Brain pericyte (primary cell): ENCODE measurements around the gene NWD2.
"Not testable (repeated sequence)": the region's sequence is repeated elsewhere in the genome, so short reads cannot be mapped to it uniquely, and the experiment has no call there.

ENCODE experiments used
- DNase-seq: peaks from one replicate; pipeline ENCODE4 v3.0.0-alpha.2; 2012; ENCODE audit warnings: low read depth, low spot score

Gene NWD2, protein sequence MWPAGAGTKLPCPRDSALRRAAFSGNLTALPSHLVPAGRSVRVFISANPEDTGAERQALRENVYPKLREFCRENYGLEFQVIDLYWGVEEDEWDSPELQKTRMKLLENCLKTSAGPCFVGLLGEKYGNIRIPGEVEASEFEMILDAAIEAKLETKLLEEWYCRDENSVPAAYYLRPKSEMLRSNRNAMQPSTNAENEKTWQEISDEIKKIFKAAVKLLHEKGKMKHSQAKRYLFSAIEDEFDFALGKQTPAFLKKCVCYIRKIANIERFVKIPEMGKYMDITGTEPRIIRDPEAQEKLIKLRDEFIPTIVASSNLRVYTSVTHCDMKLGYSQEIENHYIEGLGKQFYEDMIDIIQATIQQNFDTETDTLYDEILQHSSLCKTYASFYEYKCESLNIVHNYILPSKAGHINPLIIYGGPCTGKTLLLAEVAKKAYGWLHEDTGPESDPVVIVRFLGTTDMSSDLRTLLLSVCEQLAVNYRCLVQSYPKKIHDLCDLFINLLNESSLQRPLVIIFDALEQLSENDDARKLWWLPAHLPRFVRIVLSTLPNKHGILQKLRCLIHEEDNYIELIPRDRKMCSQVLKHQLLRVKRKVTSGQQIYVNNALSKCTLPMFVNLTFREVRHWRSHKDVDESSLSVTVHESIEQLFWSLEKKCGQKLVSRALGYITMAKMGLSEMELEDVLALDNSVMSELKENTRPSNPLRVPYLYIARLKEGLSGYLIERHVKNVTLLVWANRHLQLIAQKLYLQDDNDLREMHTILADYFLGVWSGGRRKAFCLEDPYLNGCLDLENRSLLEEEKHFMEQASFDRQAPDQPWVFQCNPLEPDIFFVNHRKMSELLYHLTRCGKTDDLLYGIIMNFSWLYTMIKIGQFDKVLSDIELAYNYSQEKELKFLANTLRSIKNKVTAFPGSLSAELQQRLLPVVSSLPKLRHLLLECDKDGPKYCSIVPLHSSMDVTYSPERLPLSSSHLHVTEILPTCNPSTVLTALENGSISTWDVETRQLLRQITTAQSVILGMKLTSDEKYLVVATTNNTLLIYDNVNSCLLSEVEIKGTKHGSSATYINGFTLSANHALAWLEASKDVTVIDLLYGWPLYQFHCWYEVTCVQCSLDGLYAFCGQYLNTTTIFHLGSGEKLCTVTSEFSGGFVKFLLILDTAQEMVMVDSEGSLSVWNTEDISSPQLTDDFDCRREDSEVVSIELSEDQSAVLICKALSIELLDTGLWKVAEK (N-terminal part only)

DNA sequence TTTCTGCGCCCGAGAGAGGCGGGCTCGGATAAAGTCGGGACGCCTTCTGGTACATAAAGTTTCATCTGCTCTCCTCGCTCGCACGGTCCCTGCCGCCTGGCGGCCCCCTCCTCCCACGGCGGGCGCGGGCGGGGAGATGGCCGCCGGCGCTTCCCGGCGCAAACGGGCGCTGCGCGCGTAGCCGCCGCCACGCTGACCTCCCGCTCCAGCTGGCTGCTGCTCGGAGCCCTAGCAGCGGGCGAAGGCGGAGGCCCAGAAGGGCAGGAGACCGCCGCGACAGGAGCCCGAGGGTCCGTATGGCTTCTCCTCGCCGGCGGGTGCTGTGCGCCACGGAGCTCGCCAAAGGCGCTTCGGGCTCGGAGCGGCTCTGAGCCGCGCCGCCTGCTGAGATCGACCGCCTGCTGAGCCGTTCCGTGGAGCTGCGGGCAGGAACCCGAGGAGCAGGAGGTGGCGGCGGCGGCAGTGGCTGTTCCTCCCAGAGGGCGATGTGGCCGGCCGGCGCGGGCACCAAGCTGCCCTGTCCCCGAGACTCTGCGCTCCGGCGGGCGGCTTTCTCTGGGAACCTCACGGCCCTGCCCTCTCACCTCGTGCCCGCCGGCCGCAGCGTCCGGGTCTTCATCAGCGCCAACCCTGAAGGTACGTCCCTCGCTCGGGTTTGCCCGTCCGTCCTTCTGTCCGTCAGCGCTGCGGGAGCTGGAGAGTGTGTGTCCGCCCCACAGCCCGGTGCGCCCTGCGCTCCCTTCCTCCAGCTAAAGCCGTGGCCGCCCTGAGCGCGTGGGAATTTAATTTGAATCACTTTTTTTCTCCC is at the start of gene NWD2:
Gene NWD2 (plus strand): TSS at position 161 of the 808 bp plus-strand sequence. CDS start 325 bp downstream, at position 486.
- no peak for DNase-seq

DNA sequence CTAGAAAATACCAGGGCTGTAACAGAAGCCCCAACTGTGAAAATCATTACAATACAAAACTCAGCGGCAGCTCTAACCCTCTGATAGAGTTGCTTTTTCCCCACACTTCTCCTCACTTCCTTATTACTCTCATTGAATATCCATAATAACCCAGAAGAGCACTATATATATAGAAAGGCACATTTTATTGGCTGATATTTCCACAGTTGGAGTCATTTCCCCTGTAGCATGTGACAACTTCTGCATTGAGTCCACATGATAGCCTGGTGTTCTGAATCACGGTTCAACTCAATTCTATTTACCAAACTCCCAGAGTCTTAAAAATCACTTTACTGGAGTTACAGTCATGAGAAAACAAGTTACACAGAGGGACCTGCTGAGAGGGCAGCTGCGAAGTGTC is 46.6 kb upstream of the NWD2 start:
- DNase-seq: no peak

GRCh38 chr4:37204740-37205139 is 39.8 kb upstream of the NWD2 start:
- not testable (repeated sequence) for DNase-seq

- no peak for DNase-seq
Observed at GRCh38 chr4:37216209-37216608, 28.3 kb upstream of the NWD2 start.

DNA sequence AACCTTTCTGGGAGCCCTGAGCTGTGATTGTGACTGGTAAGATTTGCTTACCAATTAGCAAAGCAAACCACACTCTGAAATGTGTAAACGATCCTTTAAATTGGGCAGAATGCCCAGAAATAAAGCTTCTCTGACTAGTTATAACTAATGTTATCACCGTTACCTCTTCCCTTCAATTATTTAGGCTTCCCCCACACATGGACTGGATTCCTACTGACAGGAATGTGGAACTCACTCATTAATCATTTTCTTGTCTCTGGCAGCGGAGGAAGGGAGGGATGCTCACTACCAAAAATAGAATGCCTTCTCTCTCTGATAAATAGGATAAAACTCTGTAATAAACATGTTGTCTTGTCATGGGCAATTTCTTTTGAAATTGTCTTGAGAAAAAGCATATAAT is 25.3 kb upstream of the NWD2 start:
- DNase-seq: no peak

GRCh38 chr4:37219990-37220389 is 24.6 kb upstream of the NWD2 start:
- DNase-seq: no peak

DNA sequence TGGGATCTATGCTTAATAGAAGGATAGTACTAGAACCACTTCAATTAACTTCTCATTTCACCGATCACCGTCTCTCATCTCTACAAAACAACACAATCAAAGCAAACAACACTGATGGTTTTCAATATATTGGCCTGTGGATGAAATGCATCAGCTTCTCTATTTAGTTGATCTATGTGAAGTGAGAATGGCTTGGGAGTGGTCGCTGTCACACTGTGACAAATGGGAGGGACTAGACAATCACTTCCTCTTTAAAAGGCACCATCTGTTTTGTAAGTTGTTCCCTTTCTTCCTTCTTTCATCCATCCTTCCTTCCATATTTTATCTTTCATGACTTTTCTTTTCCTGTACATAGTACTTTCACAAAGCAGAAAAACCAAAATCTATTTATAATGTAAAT is 23.9 kb upstream of the NWD2 start:
- DNase-seq: no peak

DNA sequence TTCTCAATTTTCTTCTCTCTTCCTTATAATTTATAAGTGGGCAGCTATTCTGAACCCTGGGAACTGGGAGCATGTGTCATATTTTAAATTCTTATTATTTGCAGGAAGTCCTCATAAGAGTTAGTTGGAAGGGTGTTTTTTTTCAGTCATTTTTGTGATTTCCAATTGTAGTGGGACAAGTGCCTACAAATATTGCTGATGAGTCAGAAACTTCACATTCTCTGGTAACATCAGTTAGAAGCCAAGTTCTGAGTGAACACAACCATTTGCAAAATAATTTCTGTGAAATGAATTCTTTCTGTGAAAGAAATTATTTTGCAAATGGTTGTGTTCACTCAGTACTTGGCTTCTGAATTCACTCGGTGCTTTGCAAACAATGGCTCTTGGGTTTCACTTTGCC is 20.8 kb upstream of the NWD2 start:
- DNase-seq: no peak

DNA sequence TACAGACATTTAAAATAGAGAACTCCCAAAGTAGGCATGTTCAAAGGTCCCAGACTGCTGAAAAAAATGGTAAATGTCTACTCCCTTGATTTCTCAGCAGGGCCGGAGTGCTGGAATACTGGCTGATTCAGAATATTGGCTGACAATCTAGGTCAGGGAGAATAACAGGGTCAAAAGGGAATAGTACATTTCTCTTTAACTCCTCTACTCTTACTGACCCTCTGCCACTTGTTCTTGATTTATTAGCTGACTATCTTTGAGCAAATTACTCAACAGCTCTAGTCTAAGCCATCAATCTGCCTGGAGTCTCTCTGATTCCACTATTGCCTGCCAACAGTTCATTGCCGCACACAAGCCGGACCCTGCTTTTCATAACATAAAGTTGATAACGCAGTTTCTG is 19.7 kb upstream of the NWD2 start:
- DNase-seq: no peak

GRCh38 chr4:37225778-37226177 is 18.8 kb upstream of the NWD2 start:
- no peak for DNase-seq

DNA sequence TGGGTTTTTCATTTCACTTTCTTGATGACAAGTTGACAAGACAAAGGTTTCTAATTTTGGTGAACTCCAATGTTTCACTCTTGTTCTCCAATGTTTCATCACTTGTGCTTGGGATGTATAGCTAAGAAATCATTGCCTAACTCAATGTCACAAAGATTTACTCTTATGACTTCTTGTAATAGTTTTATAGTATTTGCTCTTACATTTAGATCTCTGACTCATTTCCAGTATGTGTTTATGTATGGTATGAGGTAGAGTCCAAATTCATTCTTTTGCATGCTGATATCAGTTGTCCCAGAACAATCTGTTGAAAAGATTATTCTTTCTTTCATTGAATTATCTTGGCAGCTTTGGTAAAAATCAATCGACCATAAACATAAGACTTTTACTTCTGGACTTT is 12.2 kb upstream of the NWD2 start:
- no peak for DNase-seq

DNA sequence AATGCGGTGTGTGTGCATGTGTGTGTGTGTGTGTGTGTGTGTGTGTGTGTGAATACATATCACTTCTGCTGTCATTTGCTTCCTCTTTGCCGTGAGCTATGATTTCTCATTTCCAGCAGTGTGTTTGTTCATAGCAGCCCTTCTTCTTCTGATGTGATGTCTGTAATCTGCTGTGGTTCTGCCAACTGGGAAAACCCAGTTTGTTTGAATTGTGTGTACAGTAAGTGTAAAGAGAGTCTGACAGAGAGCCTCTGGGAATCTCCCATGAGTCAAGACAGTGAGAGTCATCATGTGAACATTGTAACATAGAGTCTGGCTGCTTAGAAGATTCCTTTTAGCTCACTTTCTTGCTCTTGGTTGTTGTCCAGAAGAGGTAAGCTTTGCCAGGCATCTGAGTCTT is 8.4 kb upstream of the NWD2 start:
- DNase-seq: no peak

- no peak for DNase-seq
Observed at GRCh38 chr4:37241647-37242046, 2.9 kb upstream of the NWD2 start.

DNA sequence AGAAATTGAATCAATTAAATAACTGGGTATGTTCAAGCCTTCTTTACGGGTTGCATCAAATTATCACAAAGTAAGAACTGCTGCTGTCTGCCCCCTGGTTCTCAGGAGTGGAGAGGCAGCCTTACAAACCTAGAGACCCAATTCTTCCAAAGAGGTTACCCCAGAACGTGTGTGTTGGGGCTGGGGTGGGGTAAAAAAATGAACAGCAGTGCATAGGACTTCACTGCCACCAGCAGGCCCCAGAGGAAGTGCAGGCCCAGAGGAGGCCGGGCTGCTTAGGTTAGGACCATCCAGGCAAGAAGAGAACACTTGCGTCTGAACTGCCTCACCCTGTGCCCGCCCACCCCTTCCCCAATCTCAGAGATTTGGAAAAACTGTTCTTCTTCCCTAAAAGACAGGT is 1.5 kb upstream of the NWD2 start:
- DNase-seq: no peak

GRCh38 chr4:37243722-37244582 is 591 bp upstream of the NWD2 start:
- DNase-seq: no peak

GRCh38 chr4:37245391-37245954 is 930 bp downstream of the NWD2 start:
- no peak for DNase-seq

GRCh38 chr4:37246891-37247290 is 2.3 kb downstream of the NWD2 start:
- no peak for DNase-seq

DNA sequence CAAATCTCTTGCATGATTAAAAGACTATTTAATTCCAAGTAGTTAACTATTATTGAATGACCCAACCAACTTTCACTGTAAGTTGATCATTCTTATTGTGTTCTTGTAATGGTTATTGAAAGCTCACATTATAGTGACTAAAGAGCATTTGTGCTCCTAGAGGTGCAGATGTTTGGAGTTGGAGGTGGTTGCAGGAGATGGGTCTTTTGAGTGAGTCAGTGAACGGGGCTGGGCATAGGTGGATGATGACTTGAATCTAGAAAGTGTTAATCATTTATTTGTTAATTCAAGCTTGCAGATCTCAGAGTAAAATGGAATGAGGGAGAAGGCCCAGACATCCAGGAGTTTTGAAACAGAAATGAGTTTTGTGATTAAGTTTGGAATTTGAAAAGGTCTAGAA is 13.7 kb downstream of the NWD2 start:
- DNase-seq: no peak

GRCh38 chr4:37268319-37268718 is 23.8 kb downstream of the NWD2 start:
- no peak for DNase-seq

DNA sequence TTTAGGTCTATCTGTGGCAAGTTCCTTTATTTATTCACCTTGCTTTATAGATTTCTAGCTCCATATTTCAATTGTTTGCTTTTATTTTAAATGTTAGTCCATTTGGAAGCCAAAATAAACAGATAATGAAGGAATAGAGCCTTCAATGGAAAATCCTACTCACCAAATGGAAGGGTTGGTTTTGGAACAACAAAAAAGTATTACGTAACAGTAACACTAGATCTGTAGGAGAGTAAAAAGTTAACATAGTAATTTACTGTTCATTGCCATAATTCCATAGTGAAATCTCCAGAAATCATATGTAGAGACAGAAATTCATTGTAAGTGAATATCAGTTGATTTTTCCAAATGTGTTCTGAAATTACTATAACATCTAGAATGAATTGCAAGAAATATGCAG is 34.6 kb downstream of the NWD2 start:
- no peak for DNase-seq
